Measurements from ENCODE around the gene CCR5.
"Not testable (repeated sequence)": the region's sequence is repeated elsewhere in the genome, so short reads cannot be mapped to it uniquely, and the experiment has no call there.

Gene CCR5

GRCh38 chr3:46370839-46371518 lies at the start of gene CCR5:
CCR5 (plus strand) TSS chr3:46370946; CDS start chr3:46372903, 1,957 bp downstream.
- no peak for DNase-seq

- no peak for DNase-seq
These were observed 49.2 kb upstream of the CCR5 start for GRCh38 chr3:46321461-46322104.

GRCh38 chr3:46324036-46324435 lies 46.7 kb upstream of the CCR5 start:
- no peak for DNase-seq

GRCh38 chr3:46325645-46326300 lies 45.0 kb upstream of the CCR5 start:
- DNase-seq, result no peak

GRCh38 chr3:46330676-46331075 lies 40.1 kb upstream of the CCR5 start:
- DNase-seq, result not testable (repeated sequence)

GRCh38 chr3:46334741-46335478 lies 35.8 kb upstream of the CCR5 start:
- DNase-seq, result no peak

- no peak for DNase-seq
These were observed 35.2 kb upstream of the CCR5 start for GRCh38 chr3:46335541-46335940.

GRCh38 chr3:46337911-46338310 lies 32.8 kb upstream of the CCR5 start:
- DNase-seq, result no peak

- DNase-seq, result no peak
These were observed 31.9 kb upstream of the CCR5 start for GRCh38 chr3:46338840-46339239.

- no peak for DNase-seq
These were observed 26.3 kb upstream of the CCR5 start for GRCh38 chr3:46344476-46344875.

- DNase-seq, result no peak
These were observed 21.8 kb upstream of the CCR5 start for GRCh38 chr3:46348823-46349482.

- no peak for DNase-seq
These were observed 21.1 kb upstream of the CCR5 start for GRCh38 chr3:46349484-46350261.

GRCh38 chr3:46350262-46350565 lies 20.5 kb upstream of the CCR5 start:
- no peak for DNase-seq

GRCh38 chr3:46351646-46352045 lies 19.1 kb upstream of the CCR5 start:
- DNase-seq, result no peak

- no peak for DNase-seq
These were observed 17.7 kb upstream of the CCR5 start for GRCh38 chr3:46353090-46353489.

- no peak for DNase-seq
These were observed 16.9 kb upstream of the CCR5 start, which contains the start of gene CCR2 for GRCh38 chr3:46353647-46354410. CCR2 (plus strand) TSS chr3:46354111; CDS start chr3:46357528, 3,417 bp downstream.

- no peak for DNase-seq
These were observed 16.3 kb upstream of the CCR5 start for GRCh38 chr3:46354478-46354877.

- DNase-seq, result no peak
These were observed 15.8 kb upstream of the CCR5 start for GRCh38 chr3:46354984-46355383.

- no peak for DNase-seq
These were observed 14.5 kb upstream of the CCR5 start for GRCh38 chr3:46356276-46356675.

- no peak for DNase-seq
These were observed 13.8 kb upstream of the CCR5 start for GRCh38 chr3:46356909-46357308.

GRCh38 chr3:46358466-46358865 lies 12.3 kb upstream of the CCR5 start:
- DNase-seq, result no peak

All from C1 segment of cervical spinal cord (tissue), 14 donors.